PC-9 (cell line): ENCODE measurements around the gene MFAP2. TPM values are rescaled to one million over a fixed set of nuclear protein-coding genes. Genes with fewer than 3 reads are reported as not detected.

Source experiments
- BruUV-seq: library from RNA; stranded (reverse); fragments of 400-500 nt; replicated peaks from 2 replicates; lab custom pipeline; 2021; lab: Mats Ljungman, UMichigan
- CTCF ChIA-PET: fragments of 300-600 bp; sonication (Branson Sonifier 250); formaldehyde crosslinking; loops from one replicate; lab custom pipeline; 2022; ENCODE audit warnings: antibody characterized with exemption; lab: Charles Lee
- POLR2A ChIA-PET: fragments of 300-600 bp; sonication (Branson Sonifier 250); formaldehyde crosslinking; loops from one replicate; lab custom pipeline; 2022; ENCODE audit warnings: antibody characterized with exemption; ENCODE audit not compliant: unreplicated experiment; lab: Charles Lee
- DNase-seq, 2 experiments: peaks; one replicate each; pipeline versions ENCODE4 v3.0.0 to v3.0.0-alpha.2; 2015 to 2022; ENCODE audit warnings: mixed read lengths in 1 of 2
- H2AFZ ChIP-seq: fragments of 200-600 bp; sonication (generic); 2 replicates; pipeline ENCODE4 v1.8.1; 2017; ENCODE audit warnings: antibody characterized with exemption
- H3F3A ChIP-seq: fragments of 200-600 bp; sonication (generic); 2 replicates; pipeline ENCODE4 v1.8.1; 2017; ENCODE audit warnings: antibody characterized with exemption, mild to moderate bottlenecking, low read depth; ENCODE audit not compliant: insufficient read depth
- H3K27ac ChIP-seq: fragments of 200-600 bp; sonication (generic); 2 replicates; pipeline ENCODE4 v1.6.1; 2016; ENCODE audit warnings: mixed run types
- H3K27me3 ChIP-seq: fragments of 200-600 bp; sonication (generic); 2 replicates; pipeline ENCODE4 v1.6.1; 2016; ENCODE audit warnings: low read depth, mixed run types; ENCODE audit not compliant: insufficient read depth
- H3K36me3 ChIP-seq: fragments of 200-600 bp; sonication (generic); 2 replicates; pipeline ENCODE4 v1.6.1; 2016; ENCODE audit warnings: low read depth, mixed run types
- H3K4me1 ChIP-seq: fragments of 200-600 bp; sonication (generic); replicated peaks from 2 replicates; pipeline ENCODE4 v1.6.1; 2016; ENCODE audit warnings: mixed run types; ENCODE audit not compliant: insufficient read depth
- H3K4me2 ChIP-seq: fragments of 200-600 bp; sonication (generic); 2 replicates; pipeline ENCODE4 v1.6.1; 2017; ENCODE audit warnings: mixed run types
- H3K4me3 ChIP-seq: fragments of 200-600 bp; sonication (generic); 2 replicates; pipeline ENCODE4 v1.6.1; 2016; ENCODE audit warnings: mixed run types
- H3K79me2 ChIP-seq: fragments of 200-600 bp; sonication (generic); 2 replicates; pipeline ENCODE4 v1.6.1; 2017; ENCODE audit warnings: low read depth, mixed run types
- H3K9me2 ChIP-seq: fragments of 200-600 bp; sonication (generic); 2 replicates; pipeline ENCODE4 v1.8.1; 2017; ENCODE audit warnings: mild to moderate bottlenecking; ENCODE audit not compliant: insufficient read depth
- H3K9me3 ChIP-seq: fragments of 200-600 bp; sonication (generic); 2 replicates; pipeline ENCODE4 v1.8.1; 2016; ENCODE audit warnings: low read depth; ENCODE audit not compliant: insufficient read depth
- H4K20me1 ChIP-seq: fragments of 200-600 bp; sonication (generic); 2 replicates; pipeline ENCODE4 v1.8.1; 2017; ENCODE audit not compliant: insufficient read depth
- CTCF ChIP-seq: fragments of 200-600 bp; sonication (generic); conservative IDR thresholded peaks from 2 replicates; pipeline ENCODE4 v1.6.1; 2017; ENCODE audit warnings: mixed run types, antibody characterized with exemption, mild to moderate bottlenecking, moderate library complexity
- EZH2 ChIP-seq: fragments of 200-600 bp; sonication (generic); IDR thresholded peaks from 2 replicates; pipeline ENCODE4 v1.8.0; 2017; ENCODE audit warnings: antibody characterized with exemption, low read depth
- intact Hi-C: fragments of 100-400 bp; cut with micrococcal nuclease; formaldehyde crosslinking; loops from one replicate; pipeline ENCODE4 v1.10.0; 2022; ENCODE audit not compliant: unreplicated experiment
- total RNA-seq: library from RNA; stranded (reverse); gene quantifications from 2 replicates; pipeline ENCODE4 v1.2.3, GENCODE V29; 2021

MFAP2 gene
- total RNA-seq, 1 experiment from 2014 or later = 6.3 TPM

DNA sequence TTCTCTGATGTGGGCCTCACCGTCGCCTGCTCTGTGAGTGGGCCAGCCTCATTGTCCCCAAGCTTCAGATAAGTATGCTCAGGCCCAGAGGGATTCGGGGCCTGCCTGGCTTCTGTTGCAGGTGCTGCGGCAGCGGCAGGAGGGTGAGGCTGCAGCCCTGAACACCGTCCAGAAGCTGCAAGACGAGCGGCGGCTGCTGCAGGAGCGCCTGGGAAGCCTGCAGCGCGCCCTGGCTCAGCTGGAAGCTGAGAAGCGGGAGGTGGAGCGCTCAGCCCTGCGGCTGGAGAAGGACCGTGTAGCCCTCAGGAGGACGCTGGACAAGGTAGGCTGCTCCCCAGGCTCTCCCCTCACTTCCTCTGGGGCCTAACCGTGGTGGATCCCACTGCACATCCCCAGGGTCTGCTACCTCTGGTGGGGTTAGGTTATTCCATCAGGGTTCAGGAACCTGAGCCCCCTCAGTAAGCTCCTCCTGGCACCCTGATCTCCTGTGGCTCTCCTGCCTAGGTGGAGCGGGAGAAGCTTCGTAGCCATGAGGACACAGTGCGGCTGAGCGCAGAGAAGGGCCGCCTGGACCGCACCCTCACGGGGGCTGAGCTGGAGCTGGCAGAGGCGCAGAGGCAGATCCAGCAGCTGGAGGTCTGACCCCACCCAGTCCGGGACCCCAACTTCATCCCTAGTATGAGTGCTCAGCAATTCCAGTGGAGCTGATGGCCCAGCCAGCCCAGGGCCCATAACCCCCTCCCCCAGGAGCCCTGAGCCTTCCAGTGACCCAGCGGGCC lies 10.1 kb downstream of the MFAP2 start:
- Histone ChIP-seq H2AFZ (no peak overlapping the region), H3K79me2 (no peaks in the 10 kb centered on the region), H3K9me3 (no peaks in the 10 kb centered on the region), H3K36me3 (no peaks in the 10 kb centered on the region), H3K4me1 (no peaks in the 10 kb centered on the region), H3K27ac (no peak overlapping the region), H3K9me2 (no peaks in the 10 kb centered on the region), H3K4me2 (no peak overlapping the region), H4K20me1 (no peaks in the 10 kb centered on the region), H3K27me3 (no peaks in the 10 kb centered on the region), H3F3A (no peaks in the 10 kb centered on the region), H3K4me3 (no peak overlapping the region)
- ChIA-PET POLR2A (interaction anchor here (0.6 kb wide), 1 partner anchor 15 kb away, joined by 9 read pairs; no protein-coding TSS in a partner anchor), CTCF (no interaction called here)
- intact Hi-C loops = no loop called here
- no peak for DNase-seq
- TF ChIP-seq EZH2 (no peak), CTCF (no peak)
- no TSS peak for BruUV-seq

- Histone ChIP-seq H3K27ac (no peak overlapping the region), H3K4me3 (no peak overlapping the region), H3K79me2 (no peaks in the 10 kb centered on the region), H3K27me3 (no peaks in the 10 kb centered on the region), H3K4me2 (no peak overlapping the region), H2AFZ (no peak overlapping the region), H4K20me1 (no peaks in the 10 kb centered on the region), H3K9me3 (no peaks in the 10 kb centered on the region), H3K4me1 (no peaks in the 10 kb centered on the region), H3K36me3 (no peaks in the 10 kb centered on the region), H3F3A (no peaks in the 10 kb centered on the region), H3K9me2 (no peaks in the 10 kb centered on the region)
- DNase-seq = no peak
- intact Hi-C loops = no loop called here
- CTCF ChIA-PET = no interaction called here
- TF ChIP-seq CTCF (no peak), EZH2 (no peak)
- POLR2A ChIA-PET = no interaction called here
- no TSS peak for BruUV-seq
Measured at GRCh38 chr1:16969651-16970050, 10.8 kb downstream of the MFAP2 start.

GRCh38 chr1:16969057-16969611 lies 11.3 kb downstream of the MFAP2 start:
- H2AFZ ChIP-seq = no peak overlapping the region
- H3K36me3 ChIP-seq = no peaks in the 10 kb centered on the region
- no peaks in the 10 kb centered on the region for H3K4me1 ChIP-seq
- no peak for DNase-seq
- no peaks in the 10 kb centered on the region for H3K9me3 ChIP-seq
- no peak overlapping the region for H3K27ac ChIP-seq
- no peaks in the 10 kb centered on the region for H3F3A ChIP-seq
- ChIA-PET CTCF (no interaction called here), POLR2A (no interaction called here)
- H3K4me2 ChIP-seq = no peak overlapping the region
- TF ChIP-seq CTCF (no peak), EZH2 (no peak)
- H3K79me2 ChIP-seq = no peaks in the 10 kb centered on the region
- H3K4me3 ChIP-seq = no peak overlapping the region
- H4K20me1 ChIP-seq = no peaks in the 10 kb centered on the region
- intact Hi-C loops = no loop called here
- H3K27me3 ChIP-seq = no peaks in the 10 kb centered on the region
- no peaks in the 10 kb centered on the region for H3K9me2 ChIP-seq
- BruUV-seq = no TSS peak
